GM23338 (cell line): ENCODE measurements around the gene CHAC1. TPM values are rescaled to one million over a fixed set of nuclear protein-coding genes. Genes with fewer than 3 reads are reported as not detected.

Experiments
- ATAC-seq: fragments of 200-7000 bp; cut with Tn5 transposase; 3 replicates; pipeline ENCODE4 v1.9.1; 2020
- DNase-seq: peaks from one replicate; pipeline ENCODE4 v3.0.0-alpha.2; 2015; ENCODE audit warnings: low spot score
- H2AFZ ChIP-seq: fragments of 200-600 bp; sonication (generic); 2 replicates; pipeline ENCODE4 v1.8.0; 2016; ENCODE audit warnings: antibody characterized with exemption, mild to moderate bottlenecking, moderate library complexity
- H3F3A ChIP-seq: fragments of 200-600 bp; sonication (generic); replicated peaks from 2 replicates; pipeline ENCODE4 v1.8.0; 2017; ENCODE audit warnings: antibody characterized with exemption, mixed run types, low read depth
- H3K27ac ChIP-seq: fragments of 200-600 bp; sonication (generic); 2 replicates; pipeline ENCODE4 v1.6.1; 2016; ENCODE audit warnings: low read depth
- H3K27me3 ChIP-seq: fragments of 200-600 bp; sonication (generic); 2 replicates; pipeline ENCODE4 v1.8.0; 2016; ENCODE audit warnings: mild to moderate bottlenecking, mixed run types, moderate library complexity; ENCODE audit not compliant: insufficient read depth
- H3K36me3 ChIP-seq: fragments of 200-600 bp; sonication (generic); 2 replicates; pipeline ENCODE4 v1.8.0; 2016; ENCODE audit warnings: mild to moderate bottlenecking; ENCODE audit not compliant: insufficient read depth
- H3K4me1 ChIP-seq: fragments of 200-600 bp; sonication (generic); 2 replicates; pipeline ENCODE4 v1.8.0; 2016; ENCODE audit warnings: mild to moderate bottlenecking, moderate library complexity; ENCODE audit not compliant: insufficient read depth
- H3K4me2 ChIP-seq: fragments of 200-600 bp; sonication (generic); 2 replicates; pipeline ENCODE4 v1.7.1; 2017; ENCODE audit warnings: mixed run types
- H3K4me3 ChIP-seq: fragments of 200-600 bp; sonication (generic); 2 replicates; pipeline ENCODE4 v1.6.1; 2016; ENCODE audit warnings: mixed run types
- H3K79me2 ChIP-seq: fragments of 200-600 bp; sonication (generic); replicated peaks from 2 replicates; pipeline ENCODE4 v1.8.0; 2017; ENCODE audit warnings: mild to moderate bottlenecking; ENCODE audit not compliant: insufficient read depth
- H3K9me2 ChIP-seq: fragments of 200-600 bp; sonication (generic); 2 replicates; pipeline ENCODE4 v1.8.0; 2017; ENCODE audit not compliant: insufficient read depth
- H4K20me1 ChIP-seq: fragments of 200-600 bp; sonication (generic); replicated peaks from 2 replicates; pipeline ENCODE4 v1.8.0; 2017; ENCODE audit warnings: mild to moderate bottlenecking; ENCODE audit not compliant: insufficient read depth
- H3K27ac Mint-ChIP-seq: 2 replicates; pipeline ENCODE4 v1.8.0; 2020; ENCODE audit warnings: inconsistent platforms, mild to moderate bottlenecking, moderate library complexity, mixed read lengths
- H3K27me3 Mint-ChIP-seq: 3 replicates; pipeline ENCODE4 v1.8.0; 2022; ENCODE audit warnings: low read depth, mild to moderate bottlenecking, moderate library complexity, mixed read lengths, inconsistent platforms; ENCODE audit not compliant: insufficient read depth, poor library complexity
- H3K36me3 Mint-ChIP-seq: 3 replicates; pipeline ENCODE4 v1.8.0; 2021; ENCODE audit warnings: low read depth, mild to moderate bottlenecking, inconsistent platforms, moderate library complexity, mixed read lengths
- H3K4me1 Mint-ChIP-seq: 3 replicates; pipeline ENCODE4 v1.8.0; 2020; ENCODE audit warnings: mild to moderate bottlenecking, inconsistent platforms, mixed read lengths
- H3K4me3 Mint-ChIP-seq: 3 replicates; pipeline ENCODE4 v1.8.0; 2021; ENCODE audit warnings: moderate library complexity, mild to moderate bottlenecking, inconsistent platforms, mixed read lengths
- H3K9me3 Mint-ChIP-seq: 3 replicates; pipeline ENCODE4 v1.8.0; 2020; ENCODE audit warnings: moderate library complexity, mild to moderate bottlenecking, inconsistent platforms, mixed read lengths
- EZH2 ChIP-seq: fragments of 200-600 bp; sonication (generic); IDR thresholded peaks from one replicate; pipeline ENCODE4 v1.8.0; 2017; ENCODE audit warnings: antibody characterized with exemption, mild to moderate bottlenecking, low read depth; ENCODE audit not compliant: unreplicated experiment
- POLR2AphosphoS5 ChIP-seq: IDR thresholded peaks from 2 replicates; pipeline ENCODE4 v1.6.1; 2016; ENCODE audit warnings: antibody characterized with exemption, low read depth
- ZNF331 ChIP-seq: fragments of 250-450 bp; sonication (Bioruptor Pico); IDR thresholded peaks from 2 replicates; pipeline ENCODE4 v1.5.0; 2020; ENCODE audit warnings: low read depth, mild to moderate bottlenecking, moderate library complexity
- polyA plus RNA-seq: library from polyadenylated mRNA; unstranded; fragments of >200 nt; fragmentation: Nextera tagmentation; extraction: Ambion mirVana; gene quantifications from 2 replicates; pipeline ENCODE4 v1.2.1, GENCODE V29; 2016
- total RNA-seq: library from RNA; depleted of rRNA; stranded (reverse); fragments of >200 nt; shearing (Covaris generic); gene quantifications from 2 replicates; pipeline ENCODE4 v1.2.3, GENCODE V29; 2014
- TF ChIP-seq, protein P1 (sequence below): IDR thresholded peaks from 2 replicates; pipeline ENCODE4 v1.6.1; 2016; ENCODE audit warnings: antibody characterized with exemption
- TF ChIP-seq, protein P2 (sequence below): fragments of 250-450 bp; sonication (Bioruptor Pico); IDR thresholded peaks from 2 replicates; pipeline ENCODE4 v1.5.0; 2020; ENCODE audit warnings: mild to moderate bottlenecking, moderate library complexity

CHAC1 gene
- total and polyA plus RNA-seq, 2 experiments from 2014 or later = 73.0 to 124 TPM

DNA sequence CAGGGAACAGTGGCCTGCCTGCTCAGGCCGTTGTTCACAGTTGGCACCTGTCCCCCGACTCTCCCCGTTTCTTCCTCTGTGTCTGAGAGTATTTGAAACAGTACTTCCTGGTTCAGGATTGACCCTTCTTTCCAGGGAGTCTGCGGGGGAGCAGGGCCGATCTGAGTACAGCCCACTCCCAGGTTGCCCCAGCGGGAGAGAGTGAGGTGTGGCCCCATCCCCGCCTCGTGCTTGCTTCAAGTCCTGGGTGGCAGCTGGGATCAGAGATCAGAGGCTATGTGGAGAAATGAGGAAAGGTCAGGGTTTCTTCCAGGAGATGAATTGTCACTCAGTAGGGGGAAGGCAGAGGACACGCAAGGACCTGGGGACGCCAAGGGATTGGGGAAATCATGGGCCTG lies 30.7 kb upstream of the CHAC1 start:
- Histone ChIP-seq H3K4me1 (peaks cover 10% of the 10 kb centered on the region), H3K79me2 (no peaks in the 10 kb centered on the region), H3K4me2 (no peak overlapping the region), H3K27ac (no peak overlapping the region), H3K4me3 (no peak overlapping the region), H3K36me3 (no peaks in the 10 kb centered on the region), H2AFZ (no peak overlapping the region), H3F3A (0 out of 2 replicates have a peak, but pooled peaks cover 8% of the 10 kb centered on the region), H3K27me3 (peaks cover 73% of the 10 kb centered on the region), H3K9me2 (no peaks in the 10 kb centered on the region), H4K20me1 (peaks cover 6% of the 10 kb centered on the region; the same call in 1 of the 2 replicates)
- Mint-ChIP-seq H3K27ac (no peak overlapping the region), H3K36me3 (no peaks in the 10 kb centered on the region; the same call in 2 of the 3 replicates), H3K4me1 (peaks cover 17% of the 10 kb centered on the region), H3K27me3 (peaks cover 74% of the 10 kb centered on the region), H3K9me3 (no peaks in the 10 kb centered on the region), H3K4me3 (no peak overlapping the region; the same call in 2 of the 3 replicates)
- DNase-seq (no peak), ATAC-seq (no peak)
- TF ChIP-seq EZH2 (no peak), POLR2AphosphoS5 (no peak), ZNF331 (CRISPR knock-in tag) (no peak)
- TF ChIP-seq, protein P1, sequence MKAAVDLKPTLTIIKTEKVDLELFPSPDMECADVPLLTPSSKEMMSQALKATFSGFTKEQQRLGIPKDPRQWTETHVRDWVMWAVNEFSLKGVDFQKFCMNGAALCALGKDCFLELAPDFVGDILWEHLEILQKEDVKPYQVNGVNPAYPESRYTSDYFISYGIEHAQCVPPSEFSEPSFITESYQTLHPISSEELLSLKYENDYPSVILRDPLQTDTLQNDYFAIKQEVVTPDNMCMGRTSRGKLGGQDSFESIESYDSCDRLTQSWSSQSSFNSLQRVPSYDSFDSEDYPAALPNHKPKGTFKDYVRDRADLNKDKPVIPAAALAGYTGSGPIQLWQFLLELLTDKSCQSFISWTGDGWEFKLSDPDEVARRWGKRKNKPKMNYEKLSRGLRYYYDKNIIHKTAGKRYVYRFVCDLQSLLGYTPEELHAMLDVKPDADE = no peak
- TF ChIP-seq, protein P2, sequence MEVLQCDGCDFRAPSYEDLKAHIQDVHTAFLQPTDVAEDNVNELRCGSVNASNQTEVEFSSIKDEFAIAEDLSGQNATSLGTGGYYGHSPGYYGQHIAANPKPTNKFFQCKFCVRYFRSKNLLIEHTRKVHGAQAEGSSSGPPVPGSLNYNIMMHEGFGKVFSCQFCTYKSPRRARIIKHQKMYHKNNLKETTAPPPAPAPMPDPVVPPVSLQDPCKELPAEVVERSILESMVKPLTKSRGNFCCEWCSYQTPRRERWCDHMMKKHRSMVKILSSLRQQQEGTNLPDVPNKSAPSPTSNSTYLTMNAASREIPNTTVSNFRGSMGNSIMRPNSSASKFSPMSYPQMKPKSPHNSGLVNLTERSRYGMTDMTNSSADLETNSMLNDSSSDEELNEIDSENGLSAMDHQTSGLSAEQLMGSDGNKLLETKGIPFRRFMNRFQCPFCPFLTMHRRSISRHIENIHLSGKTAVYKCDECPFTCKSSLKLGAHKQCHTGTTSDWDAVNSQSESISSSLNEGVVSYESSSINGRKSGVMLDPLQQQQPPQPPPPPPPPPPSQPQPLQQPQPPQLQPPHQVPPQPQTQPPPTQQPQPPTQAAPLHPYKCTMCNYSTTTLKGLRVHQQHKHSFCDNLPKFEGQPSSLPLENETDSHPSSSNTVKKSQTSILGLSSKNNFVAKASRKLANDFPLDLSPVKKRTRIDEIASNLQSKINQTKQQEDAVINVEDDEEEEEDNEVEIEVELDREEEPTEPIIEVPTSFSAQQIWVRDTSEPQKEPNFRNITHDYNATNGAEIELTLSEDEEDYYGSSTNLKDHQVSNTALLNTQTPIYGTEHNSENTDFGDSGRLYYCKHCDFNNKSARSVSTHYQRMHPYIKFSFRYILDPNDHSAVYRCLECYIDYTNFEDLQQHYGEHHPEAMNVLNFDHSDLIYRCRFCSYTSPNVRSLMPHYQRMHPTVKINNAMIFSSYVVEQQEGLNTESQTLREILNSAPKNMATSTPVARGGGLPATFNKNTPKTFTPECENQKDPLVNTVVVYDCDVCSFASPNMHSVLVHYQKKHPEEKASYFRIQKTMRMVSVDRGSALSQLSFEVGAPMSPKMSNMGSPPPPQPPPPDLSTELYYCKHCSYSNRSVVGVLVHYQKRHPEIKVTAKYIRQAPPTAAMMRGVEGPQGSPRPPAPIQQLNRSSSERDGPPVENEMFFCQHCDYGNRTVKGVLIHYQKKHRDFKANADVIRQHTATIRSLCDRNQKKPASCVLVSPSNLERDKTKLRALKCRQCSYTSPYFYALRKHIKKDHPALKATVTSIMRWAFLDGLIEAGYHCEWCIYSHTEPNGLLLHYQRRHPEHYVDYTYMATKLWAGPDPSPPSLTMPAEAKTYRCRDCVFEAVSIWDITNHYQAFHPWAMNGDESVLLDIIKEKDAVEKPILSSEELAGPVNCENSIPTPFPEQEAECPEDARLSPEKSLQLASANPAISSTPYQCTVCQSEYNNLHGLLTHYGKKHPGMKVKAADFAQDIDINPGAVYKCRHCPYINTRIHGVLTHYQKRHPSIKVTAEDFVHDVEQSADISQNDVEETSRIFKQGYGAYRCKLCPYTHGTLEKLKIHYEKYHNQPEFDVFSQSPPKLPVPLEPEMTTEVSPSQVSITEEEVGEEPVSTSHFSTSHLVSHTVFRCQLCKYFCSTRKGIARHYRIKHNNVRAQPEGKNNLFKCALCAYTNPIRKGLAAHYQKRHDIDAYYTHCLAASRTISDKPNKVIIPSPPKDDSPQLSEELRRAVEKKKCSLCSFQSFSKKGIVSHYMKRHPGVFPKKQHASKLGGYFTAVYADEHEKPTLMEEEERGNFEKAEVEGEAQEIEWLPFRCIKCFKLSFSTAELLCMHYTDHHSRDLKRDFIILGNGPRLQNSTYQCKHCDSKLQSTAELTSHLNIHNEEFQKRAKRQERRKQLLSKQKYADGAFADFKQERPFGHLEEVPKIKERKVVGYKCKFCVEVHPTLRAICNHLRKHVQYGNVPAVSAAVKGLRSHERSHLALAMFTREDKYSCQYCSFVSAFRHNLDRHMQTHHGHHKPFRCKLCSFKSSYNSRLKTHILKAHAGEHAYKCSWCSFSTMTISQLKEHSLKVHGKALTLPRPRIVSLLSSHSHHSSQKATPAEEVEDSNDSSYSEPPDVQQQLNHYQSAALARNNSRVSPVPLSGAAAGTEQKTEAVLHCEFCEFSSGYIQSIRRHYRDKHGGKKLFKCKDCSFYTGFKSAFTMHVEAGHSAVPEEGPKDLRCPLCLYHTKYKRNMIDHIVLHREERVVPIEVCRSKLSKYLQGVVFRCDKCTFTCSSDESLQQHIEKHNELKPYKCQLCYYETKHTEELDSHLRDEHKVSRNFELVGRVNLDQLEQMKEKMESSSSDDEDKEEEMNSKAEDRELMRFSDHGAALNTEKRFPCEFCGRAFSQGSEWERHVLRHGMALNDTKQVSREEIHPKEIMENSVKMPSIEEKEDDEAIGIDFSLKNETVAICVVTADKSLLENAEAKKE (CRISPR knock-in tag) = no peak
